ENCODE measurements around the gene DSCAML1.

DSCAML1 gene

GRCh38 chr11:117690484-117691217 is 106.4 kb downstream of the DSCAML1 start:
- no peak for DNase-seq (ENCODE audit: low spot score)

- DNase-seq (ENCODE audit: low spot score) = no peak
Observed at GRCh38 chr11:117688255-117688797, 108.7 kb downstream of the DSCAML1 start.

GRCh38 chr11:117687776-117688175 is 109.2 kb downstream of the DSCAML1 start:
- DNase-seq (ENCODE audit: low spot score) = no peak

- DNase-seq (ENCODE audit: low spot score) = no peak
Observed at GRCh38 chr11:117686711-117687110, 110.3 kb downstream of the DSCAML1 start.

- no peak for DNase-seq (ENCODE audit: low spot score)
Observed at GRCh38 chr11:117685566-117685965, 111.5 kb downstream of the DSCAML1 start.

- no peak for DNase-seq (ENCODE audit: low spot score)
Observed at GRCh38 chr11:117684731-117685130, 112.3 kb downstream of the DSCAML1 start.

- no peak for DNase-seq (ENCODE audit: low spot score)
Observed at GRCh38 chr11:117684111-117684510, 112.9 kb downstream of the DSCAML1 start.

GRCh38 chr11:117681438-117681837 is 115.6 kb downstream of the DSCAML1 start:
- no peak for DNase-seq (ENCODE audit: low spot score)

- no peak for DNase-seq (ENCODE audit: low spot score)
Observed at GRCh38 chr11:117679461-117679860, 117.6 kb downstream of the DSCAML1 start.

GRCh38 chr11:117678658-117679406 is 118.2 kb downstream of the DSCAML1 start:
- peak; percentile 91 for DNase-seq (ENCODE audit: low spot score)

- DNase-seq (ENCODE audit: low spot score) = peak; percentile 93
Observed at GRCh38 chr11:117677729-117678310, 119.2 kb downstream of the DSCAML1 start.

GRCh38 chr11:117676501-117676900 is 120.5 kb downstream of the DSCAML1 start:
- no peak for DNase-seq (ENCODE audit: low spot score)

GRCh38 chr11:117673602-117674001 is 123.4 kb downstream of the DSCAML1 start:
- DNase-seq (ENCODE audit: low spot score) = peak; percentile 90

- DNase-seq (ENCODE audit: low spot score) = no peak
Observed at GRCh38 chr11:117671370-117671769, 125.6 kb downstream of the DSCAML1 start.

- DNase-seq (ENCODE audit: low spot score) = no peak
Observed at GRCh38 chr11:117670924-117671323, 126.1 kb downstream of the DSCAML1 start.

GRCh38 chr11:117670443-117670842 is 126.6 kb downstream of the DSCAML1 start:
- DNase-seq (ENCODE audit: low spot score) = peak; percentile 83

GRCh38 chr11:117669616-117670015 is 127.4 kb downstream of the DSCAML1 start:
- DNase-seq (ENCODE audit: low spot score) = no peak

GRCh38 chr11:117669062-117669461 is 128.0 kb downstream of the DSCAML1 start:
- DNase-seq (ENCODE audit: low spot score) = peak; percentile 70

- DNase-seq (ENCODE audit: low spot score) = no peak
Observed at GRCh38 chr11:117668321-117668751, 128.7 kb downstream of the DSCAML1 start.

- no peak for DNase-seq (ENCODE audit: low spot score)
Observed at GRCh38 chr11:117664897-117665296, 132.1 kb downstream of the DSCAML1 start.

GRCh38 chr11:117663821-117664220 is 133.2 kb downstream of the DSCAML1 start:
- no peak for DNase-seq (ENCODE audit: low spot score)

- peak; percentile 84 for DNase-seq (ENCODE audit: low spot score)
Observed at GRCh38 chr11:117663414-117663813, 133.6 kb downstream of the DSCAML1 start.
